Fibroblast of skin of left quadriceps (primary cell): ENCODE measurements around the gene DYTN.

Experiments used
- DNase-seq, 2 experiments: peaks; one replicate each; pipeline ENCODE4 v3.0.0-alpha.2; 2013; ENCODE audit warnings: low read depth in 2 of 2

The DYTN gene

DNA sequence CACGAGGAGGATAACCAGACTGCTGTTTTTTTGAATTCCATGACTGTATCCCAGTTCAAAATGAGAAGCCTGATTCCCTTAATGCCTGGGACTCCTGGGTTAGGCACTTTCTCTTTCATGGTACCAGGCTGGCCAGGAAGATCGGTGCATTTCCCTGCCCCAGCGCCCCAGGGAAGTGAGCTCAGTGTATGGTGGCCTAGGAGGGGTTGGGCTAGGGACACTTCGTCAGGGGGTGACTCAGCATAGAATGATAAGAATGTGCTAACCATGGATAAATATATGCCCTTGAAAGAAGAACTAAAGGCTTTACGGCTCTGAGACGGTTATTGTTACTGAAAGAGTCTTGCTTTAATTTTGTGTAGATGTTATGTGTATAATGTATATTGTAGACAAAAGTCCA, 103.4 kb downstream of the DYTN start:
- no peak for DNase-seq

GRCh38 chr2:206611736-206612135, 106.5 kb downstream of the DYTN start:
- DNase-seq, result no peak

- DNase-seq, result no peak
Measured at GRCh38 chr2:206611191-206611590, 107.0 kb downstream of the DYTN start.

- no peak for DNase-seq
Measured at GRCh38 chr2:206610451-206610850, 107.7 kb downstream of the DYTN start.

GRCh38 chr2:206603243-206603642, 115.0 kb downstream of the DYTN start:
- DNase-seq, result no peak
